GM18861 (cell line): ENCODE data around the gene DPF3.

Experiments used
- ATAC-seq: cut with Tn5 transposase; IDR thresholded peaks from one replicate; pipeline ENCODE4 v1.9.1; 2021; ENCODE audit not compliant: unreplicated experiment

DPF3 gene

DNA sequence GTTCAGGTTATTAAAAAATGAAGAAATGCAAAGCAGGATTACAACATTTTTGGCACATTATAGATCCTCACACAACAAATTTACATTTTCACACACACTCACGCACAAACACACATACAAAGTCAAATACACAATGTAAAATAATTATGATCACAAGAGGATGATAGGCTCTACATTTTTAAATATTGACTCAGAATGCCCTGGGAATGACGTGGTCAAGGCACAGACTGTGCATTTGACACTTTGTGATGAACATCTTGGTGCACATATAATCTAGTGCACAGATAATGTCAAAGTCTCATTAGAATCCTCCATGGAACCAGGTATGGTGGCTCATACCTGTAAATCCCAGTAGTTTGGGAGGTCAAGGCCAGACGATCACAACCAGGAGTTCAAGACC, 49.4 kb downstream of the DPF3 start:
- no peak for ATAC-seq

GRCh38 chr14:72839753-72840607, 53.9 kb downstream of the DPF3 start:
- no peak for ATAC-seq

DNA sequence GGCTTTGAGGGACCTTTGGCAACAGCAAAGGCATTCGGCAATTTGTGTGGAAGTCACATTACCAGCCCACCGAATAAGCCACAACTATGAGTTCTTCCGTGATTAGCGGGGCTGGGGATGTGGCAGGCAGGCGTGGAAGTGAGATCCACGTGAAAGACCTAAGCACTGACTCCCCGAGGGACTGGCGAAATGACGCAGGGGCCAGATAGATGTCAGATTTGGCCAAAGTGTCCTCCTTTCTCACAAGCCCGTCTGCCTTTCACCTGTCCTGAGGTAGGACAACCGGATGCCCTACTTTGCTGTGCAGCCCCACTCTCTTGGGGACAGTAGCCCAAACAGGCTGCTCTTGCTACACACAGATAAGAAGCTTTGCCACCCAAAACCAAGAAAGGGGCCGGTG, 54.5 kb downstream of the DPF3 start:
- no peak for ATAC-seq

DNA sequence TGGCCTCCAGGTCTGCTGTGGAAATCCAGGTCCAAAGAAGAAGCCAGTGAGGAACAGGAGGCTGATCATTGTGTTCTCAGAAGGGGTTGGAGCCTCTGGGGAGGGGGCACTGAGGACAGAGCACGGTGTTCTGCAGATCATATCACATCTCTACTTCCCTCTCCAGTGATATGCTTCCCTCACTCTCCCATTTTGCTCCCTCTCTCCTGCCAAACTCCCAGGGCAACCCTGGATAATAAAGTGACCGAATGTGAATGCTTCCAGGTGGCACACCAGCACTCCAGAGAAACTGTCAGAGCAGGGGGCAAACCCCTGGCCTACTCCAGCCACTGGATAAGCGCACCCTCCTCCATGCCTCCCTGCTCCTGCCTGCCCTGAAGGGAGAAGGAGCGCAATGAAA, 57.8 kb downstream of the DPF3 start:
- no peak for ATAC-seq

DNA sequence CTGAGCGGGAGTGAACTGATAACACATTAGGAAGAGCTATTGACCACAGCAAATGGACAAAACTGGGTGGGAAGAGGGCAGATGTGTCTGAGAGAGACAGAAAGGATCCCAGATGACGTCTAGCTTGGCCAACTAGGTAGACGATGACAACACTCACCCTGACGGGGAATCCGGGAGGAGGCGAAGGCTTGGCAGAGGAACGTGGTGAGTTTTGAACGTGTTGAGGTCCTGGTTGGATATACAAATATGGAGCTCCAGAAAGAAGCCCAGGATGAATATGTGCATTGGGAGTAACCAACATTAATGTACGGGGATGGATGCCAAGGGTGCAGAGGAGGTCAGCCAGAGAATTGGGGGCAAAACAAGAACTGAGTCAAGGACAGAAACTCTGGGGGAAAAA, 60.7 kb downstream of the DPF3 start:
- ATAC-seq = no peak

GRCh38 chr14:72830786-72831594, 62.9 kb downstream of the DPF3 start:
- no peak for ATAC-seq

GRCh38 chr14:72830356-72830755, 63.5 kb downstream of the DPF3 start:
- ATAC-seq = no peak

- ATAC-seq = no peak
Observed at GRCh38 chr14:72828604-72829003, 65.3 kb downstream of the DPF3 start.

- no peak for ATAC-seq
Observed at GRCh38 chr14:72826039-72826438, 67.9 kb downstream of the DPF3 start.

DNA sequence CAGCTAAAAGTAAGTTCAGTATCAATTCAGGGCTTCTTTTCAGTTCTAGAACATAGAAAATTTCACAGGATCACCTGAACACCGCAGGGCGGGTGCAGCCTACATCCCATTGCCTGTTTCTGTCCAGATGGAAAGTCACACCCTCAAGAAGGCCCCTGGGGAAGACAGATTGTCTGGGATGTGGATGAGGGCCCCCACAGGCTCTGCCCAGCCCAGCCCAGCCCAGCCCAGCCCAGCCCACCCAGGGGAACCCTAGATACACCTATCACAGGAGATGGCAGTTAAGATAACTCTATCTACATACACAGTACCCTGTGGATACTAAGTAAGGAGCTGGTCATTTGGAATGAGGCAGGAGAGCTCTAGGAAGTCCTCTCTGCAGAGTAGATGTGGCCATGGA, 68.4 kb downstream of the DPF3 start:
- ATAC-seq = no peak

DNA sequence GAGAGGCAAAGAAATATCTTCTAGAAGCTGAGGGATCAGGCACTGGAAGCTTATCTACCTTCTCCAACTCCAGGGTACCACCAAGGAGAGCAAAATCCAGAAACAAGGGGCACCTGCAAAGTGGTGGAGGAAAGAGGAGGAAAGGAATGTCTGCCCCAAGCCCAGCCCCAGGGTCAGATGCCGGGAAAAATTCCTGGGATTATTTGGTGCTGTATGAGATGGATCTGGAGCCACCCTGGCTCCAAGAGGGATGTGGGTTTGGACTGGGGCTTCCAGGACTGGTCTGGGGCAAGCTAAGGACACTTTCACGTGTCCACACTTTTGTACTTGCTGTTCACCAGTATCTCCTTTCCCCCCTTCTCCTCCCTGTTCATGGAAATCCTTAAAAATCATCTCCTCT, 69.8 kb downstream of the DPF3 start:
- ATAC-seq = no peak

DNA sequence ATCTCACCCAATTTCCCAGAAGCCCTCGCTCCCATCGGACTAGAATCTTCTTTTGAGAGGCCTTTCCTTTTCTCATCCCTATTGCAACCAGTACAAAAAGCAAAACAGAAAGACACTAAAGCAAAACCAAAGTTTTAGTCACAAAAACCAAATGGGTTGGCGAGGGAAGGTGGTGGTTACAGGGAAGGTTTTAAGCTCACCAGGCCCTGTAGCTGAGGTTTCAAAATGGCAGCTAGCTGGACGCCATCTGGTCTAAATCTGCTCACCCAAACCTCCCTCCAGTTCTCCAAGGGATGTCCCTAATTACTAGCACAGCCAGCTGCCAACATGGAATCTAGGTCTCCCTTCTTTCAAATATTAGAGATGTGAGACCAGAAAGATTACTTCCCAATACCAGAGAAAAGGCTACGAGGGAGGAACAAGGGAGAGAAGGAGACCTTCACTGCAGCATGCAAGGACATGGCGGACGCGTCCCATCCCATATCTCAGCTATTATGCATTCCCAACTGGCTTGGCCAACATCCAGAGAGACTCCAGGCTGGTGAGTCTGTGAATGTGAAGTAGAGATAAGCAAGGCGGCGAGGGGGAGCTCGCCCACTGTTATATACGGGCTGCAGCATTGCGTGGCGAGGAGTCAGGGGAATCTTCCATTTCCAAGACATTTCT, 70.8 kb downstream of the DPF3 start:
- ATAC-seq = no peak

DNA sequence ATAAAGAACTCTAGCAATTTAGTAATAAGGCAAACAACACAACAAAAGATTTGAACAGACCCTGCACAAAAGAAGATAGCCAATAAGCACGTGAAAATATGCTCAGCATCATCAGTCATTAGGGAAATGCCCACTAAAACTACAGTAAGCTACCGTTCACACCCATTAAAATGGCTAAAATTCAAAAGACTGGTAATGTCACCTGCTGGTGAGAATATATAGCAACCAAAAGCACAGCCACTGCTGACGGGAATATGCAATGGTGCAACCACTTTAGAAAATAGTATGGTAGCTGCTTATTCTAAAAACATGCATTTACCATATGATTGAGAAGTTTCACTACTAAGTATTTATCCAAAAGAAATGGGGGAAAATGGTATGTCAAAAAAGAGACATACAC, 74.9 kb downstream of the DPF3 start:
- no peak for ATAC-seq

- ATAC-seq = no peak
Observed at GRCh38 chr14:72816287-72816686, 77.6 kb downstream of the DPF3 start.

DNA sequence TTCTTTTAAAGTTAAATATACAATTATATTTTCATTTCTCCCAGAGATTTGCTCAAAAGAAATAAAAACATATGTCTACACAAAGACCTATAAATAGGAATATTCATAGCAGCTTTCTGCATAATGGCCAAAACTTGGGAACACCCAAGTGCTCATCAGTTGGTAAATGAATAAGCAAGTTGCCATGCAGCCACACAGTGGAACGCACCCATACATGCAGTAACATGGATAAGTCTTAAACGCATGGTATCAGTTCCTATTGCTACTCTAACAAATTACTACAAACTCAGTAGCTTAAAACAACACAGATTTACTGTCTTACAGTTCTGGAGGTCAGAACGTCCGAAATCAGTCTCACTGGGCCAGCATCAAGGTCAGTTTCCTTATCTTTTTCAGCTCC, 78.5 kb downstream of the DPF3 start:
- no peak for ATAC-seq

DNA sequence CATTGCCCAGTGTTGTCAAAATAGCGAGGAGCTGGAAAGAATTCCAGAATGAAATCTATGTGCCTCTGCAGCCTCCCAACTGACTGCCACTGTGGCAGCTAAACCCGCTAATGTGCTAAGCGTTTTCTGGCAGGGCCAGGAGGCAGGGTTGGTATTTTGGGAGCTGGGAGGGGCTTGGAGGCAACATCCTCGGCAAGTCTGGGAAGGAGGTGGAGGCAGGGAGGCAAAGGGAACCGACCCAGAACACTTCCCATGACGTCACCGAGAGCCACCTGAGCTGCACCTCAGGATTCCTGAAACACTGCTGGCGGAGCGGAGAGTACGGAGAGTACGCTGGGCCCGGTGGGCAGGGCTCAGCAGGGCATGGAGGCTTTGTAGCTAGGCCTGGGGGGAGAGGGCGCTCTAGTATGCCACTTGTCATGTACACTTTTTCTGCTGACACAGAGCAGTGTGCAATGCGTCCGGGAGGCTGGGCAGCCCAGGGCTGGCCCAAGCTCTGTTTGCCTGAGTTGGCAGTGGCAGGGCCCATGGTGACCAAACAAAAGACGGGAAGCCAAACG, 81.5 kb downstream of the DPF3 start:
- no peak for ATAC-seq

DNA sequence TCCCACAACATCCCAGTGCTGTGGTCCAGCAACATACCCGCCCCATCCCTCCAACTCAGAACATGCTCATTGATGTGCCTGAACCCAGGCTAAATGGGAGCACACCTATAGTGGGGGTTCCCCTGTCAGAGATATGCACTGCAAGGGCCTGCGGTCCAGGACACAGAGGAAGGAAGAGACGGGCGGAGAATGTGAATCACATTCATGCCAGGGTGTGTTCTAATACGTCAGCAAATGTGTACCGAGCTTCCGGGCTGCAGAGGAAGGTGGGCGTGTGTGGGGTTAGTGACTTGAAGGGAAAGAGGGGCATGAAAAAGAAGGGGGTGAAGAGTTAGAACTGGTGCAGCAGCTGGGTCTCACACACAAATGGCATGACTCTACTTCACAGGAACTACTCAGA, 83.7 kb downstream of the DPF3 start:
- ATAC-seq = no peak

- ATAC-seq = no peak
Observed at GRCh38 chr14:72809063-72809462, 84.8 kb downstream of the DPF3 start.

DNA sequence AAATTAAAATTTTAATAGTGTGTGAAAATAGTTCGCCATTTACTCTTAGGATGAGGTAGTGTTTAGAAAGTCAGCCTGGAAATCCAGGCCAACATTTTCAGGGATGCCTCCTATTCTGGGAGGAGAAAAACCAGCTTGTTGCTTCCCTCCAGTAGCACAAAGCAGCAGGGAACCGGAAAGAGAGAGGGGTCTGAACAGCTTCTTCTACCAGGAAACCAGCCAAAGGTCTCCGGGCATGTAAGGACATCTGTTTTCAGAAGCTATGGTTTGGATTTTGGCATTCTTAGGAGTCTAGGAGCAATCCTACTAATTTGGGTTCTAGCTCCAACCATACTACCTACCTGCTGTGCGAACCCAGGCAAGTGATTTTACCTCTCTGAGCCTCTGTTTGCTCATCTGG, 85.3 kb downstream of the DPF3 start:
- ATAC-seq = no peak

GRCh38 chr14:72802588-72802946, 91.3 kb downstream of the DPF3 start:
- ATAC-seq = no peak

GRCh38 chr14:72801836-72802587, 91.9 kb downstream of the DPF3 start:
- no peak for ATAC-seq
